ENCODE results near the gene FABP1.

Gene FABP1

DNA sequence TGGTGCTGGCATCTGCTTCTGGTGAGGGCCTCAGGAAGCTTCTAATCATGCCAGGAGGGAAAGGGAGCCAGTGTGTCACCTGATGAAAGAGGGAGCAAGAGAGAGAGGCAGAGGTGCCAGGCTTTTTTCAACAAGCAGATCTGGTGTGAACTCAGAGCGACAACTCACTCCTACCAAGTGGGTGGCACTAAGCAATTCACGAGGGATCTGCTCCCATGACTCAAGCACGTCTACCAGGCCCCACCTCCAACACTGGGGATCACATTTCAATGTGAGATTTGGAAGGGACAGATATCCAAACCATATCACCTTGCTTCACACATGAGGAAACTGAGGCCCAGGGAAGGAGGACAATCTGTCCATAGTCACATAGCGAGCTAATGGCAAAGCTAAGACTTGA lies 19.1 kb downstream of the FABP1 start:
- H3K4me3 ChIP-seq, result no peak overlapping the region
- H3K27me3 ChIP-seq, result peaks cover 0 to 3% of the 10 kb centered on the region in 2 donors
- no peaks in the 10 kb centered on the region for H3K9me3 ChIP-seq
- no peaks in the 10 kb centered on the region for H3K4me1 ChIP-seq
- no peak overlapping the region for H3K27ac ChIP-seq
- DNase-seq, result no peak
- TF ChIP-seq, protein P1, sequence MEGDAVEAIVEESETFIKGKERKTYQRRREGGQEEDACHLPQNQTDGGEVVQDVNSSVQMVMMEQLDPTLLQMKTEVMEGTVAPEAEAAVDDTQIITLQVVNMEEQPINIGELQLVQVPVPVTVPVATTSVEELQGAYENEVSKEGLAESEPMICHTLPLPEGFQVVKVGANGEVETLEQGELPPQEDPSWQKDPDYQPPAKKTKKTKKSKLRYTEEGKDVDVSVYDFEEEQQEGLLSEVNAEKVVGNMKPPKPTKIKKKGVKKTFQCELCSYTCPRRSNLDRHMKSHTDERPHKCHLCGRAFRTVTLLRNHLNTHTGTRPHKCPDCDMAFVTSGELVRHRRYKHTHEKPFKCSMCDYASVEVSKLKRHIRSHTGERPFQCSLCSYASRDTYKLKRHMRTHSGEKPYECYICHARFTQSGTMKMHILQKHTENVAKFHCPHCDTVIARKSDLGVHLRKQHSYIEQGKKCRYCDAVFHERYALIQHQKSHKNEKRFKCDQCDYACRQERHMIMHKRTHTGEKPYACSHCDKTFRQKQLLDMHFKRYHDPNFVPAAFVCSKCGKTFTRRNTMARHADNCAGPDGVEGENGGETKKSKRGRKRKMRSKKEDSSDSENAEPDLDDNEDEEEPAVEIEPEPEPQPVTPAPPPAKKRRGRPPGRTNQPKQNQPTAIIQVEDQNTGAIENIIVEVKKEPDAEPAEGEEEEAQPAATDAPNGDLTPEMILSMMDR (IDR thresholded peaks at IDR 0.05), result no peak
- intact Hi-C loops (cut with DNase I; ENCODE audit: low total_unique reads), result no loop called here
- H3K36me3 ChIP-seq, result no peaks in the 10 kb centered on the region

- Histone ChIP-seq H3K36me3 (no peaks in the 10 kb centered on the region), H3K4me1 (no peaks in the 10 kb centered on the region), H3K27me3 (no peaks in the 10 kb centered on the region), H3K9me3 (no peaks in the 10 kb centered on the region), H3K4me3 (no peak overlapping the region), H3K27ac (no peak overlapping the region)
- TF ChIP-seq, protein P1 (IDR thresholded peaks at IDR 0.05), result no peak
- intact Hi-C loops (cut with DNase I; ENCODE audit: low total_unique reads), result no loop called here
- no peak for DNase-seq
Measured at GRCh38 chr2:88100489-88100858, 27.4 kb downstream of the FABP1 start.

GRCh38 chr2:88099798-88100488 lies 27.9 kb downstream of the FABP1 start:
- intact Hi-C loops (cut with DNase I; ENCODE audit: low total_unique reads), result no loop called here
- H3K27me3 ChIP-seq, result no peaks in the 10 kb centered on the region
- no peaks in the 10 kb centered on the region for H3K36me3 ChIP-seq
- no peak for DNase-seq
- TF ChIP-seq, protein P1 (IDR thresholded peaks at IDR 0.05), result no peak
- H3K4me3 ChIP-seq, result no peak overlapping the region
- no peaks in the 10 kb centered on the region for H3K9me3 ChIP-seq
- no peaks in the 10 kb centered on the region for H3K4me1 ChIP-seq
- H3K27ac ChIP-seq, result no peak overlapping the region

GRCh38 chr2:88098558-88098900 lies 29.3 kb downstream of the FABP1 start:
- H3K9me3 ChIP-seq, result no peaks in the 10 kb centered on the region
- no peaks in the 10 kb centered on the region for H3K36me3 ChIP-seq
- H3K4me1 ChIP-seq, result no peaks in the 10 kb centered on the region
- no peak overlapping the region for H3K27ac ChIP-seq
- TF ChIP-seq, protein P1 (IDR thresholded peaks at IDR 0.05), result no peak
- intact Hi-C loops (cut with DNase I; ENCODE audit: low total_unique reads), result no loop called here
- H3K27me3 ChIP-seq, result no peaks in the 10 kb centered on the region
- no peak for DNase-seq
- no peak overlapping the region for H3K4me3 ChIP-seq

GRCh38 chr2:88097891-88098557 lies 29.8 kb downstream of the FABP1 start:
- Histone ChIP-seq H3K27ac (no peak overlapping the region), H3K27me3 (no peaks in the 10 kb centered on the region), H3K9me3 (no peaks in the 10 kb centered on the region), H3K4me1 (no peaks in the 10 kb centered on the region), H3K4me3 (no peak overlapping the region), H3K36me3 (no peaks in the 10 kb centered on the region)
- intact Hi-C loops (cut with DNase I; ENCODE audit: low total_unique reads), result no loop called here
- TF ChIP-seq, protein P1 (IDR thresholded peaks at IDR 0.05), result no peak
- no peak for DNase-seq
